ENCODE measurements around the gene NETO1. TPM values are rescaled to one million over a fixed set of nuclear protein-coding genes. Genes with fewer than 3 reads are reported as not detected.

NETO1 gene
- total and polyA plus RNA-seq, 2 donors (not counting 1 experiment from before 2014, with no cell fraction given), result 0.06 to 2.0 TPM

DNA sequence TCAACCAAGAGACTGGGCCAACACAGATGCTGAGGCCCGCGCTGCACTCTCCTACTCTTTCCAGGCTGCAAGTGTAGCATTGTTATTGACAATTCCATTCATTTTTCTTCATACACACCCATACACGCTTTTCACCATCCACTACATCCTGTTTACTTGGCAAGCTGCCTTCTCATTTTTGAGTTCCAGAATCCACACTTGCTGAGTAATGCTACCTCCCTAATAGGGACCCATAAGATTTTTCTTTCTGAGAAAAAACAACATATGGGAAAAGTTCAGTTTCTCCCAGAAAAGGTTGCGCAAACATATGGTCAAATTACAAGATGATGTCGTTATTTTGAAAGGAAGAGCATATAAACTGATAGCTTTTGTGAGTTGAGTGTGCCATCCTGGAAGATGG is 3.3 kb upstream of the NETO1 start:
- Histone ChIP-seq H3K79me2 (ENCODE audit: control insufficient read depth, insufficient read depth, low read length) (no peaks in the 10 kb centered on the region), H3K4me3 (replicated peaks in 1 of 4; ENCODE audit: control extremely low read depth in 1 of 4, insufficient read depth in 1 of 4, low read depth in 3 of 4, low read length in 4 of 4) (no peak overlapping the region), H3K27ac (ENCODE audit: insufficient read depth, low read length) (no peak overlapping the region), H3K4me1 (ENCODE audit: control insufficient read depth, extremely low read depth, insufficient read depth, low read length) (no peaks in the 10 kb centered on the region), H3K27me3 (ENCODE audit: control insufficient read depth, insufficient read depth, low read length) (no peaks in the 10 kb centered on the region), H3K9ac (ENCODE audit: insufficient read depth, low read length) (no peak overlapping the region), H3K4me2 (ENCODE audit: extremely low read depth, insufficient read depth, low read length) (no peak overlapping the region), H4K20me1 (ENCODE audit: control insufficient read depth, extremely low read depth, insufficient read depth, low read length) (no peaks in the 10 kb centered on the region), H3K36me3 (ENCODE audit: control insufficient read depth, insufficient read depth, low read length) (no peaks in the 10 kb centered on the region), H3K9me3 (ENCODE audit: control insufficient read depth, insufficient read depth, low read depth, low read length) (no peaks in the 10 kb centered on the region), H2AFZ (ENCODE audit: low read length) (no peak overlapping the region)
- no peak for TF ChIP-seq EZH2 (IDR thresholded peaks at IDR 0.05; ENCODE audit: low read length, missing control alignments)
- TF ChIP-seq, protein P1, sequence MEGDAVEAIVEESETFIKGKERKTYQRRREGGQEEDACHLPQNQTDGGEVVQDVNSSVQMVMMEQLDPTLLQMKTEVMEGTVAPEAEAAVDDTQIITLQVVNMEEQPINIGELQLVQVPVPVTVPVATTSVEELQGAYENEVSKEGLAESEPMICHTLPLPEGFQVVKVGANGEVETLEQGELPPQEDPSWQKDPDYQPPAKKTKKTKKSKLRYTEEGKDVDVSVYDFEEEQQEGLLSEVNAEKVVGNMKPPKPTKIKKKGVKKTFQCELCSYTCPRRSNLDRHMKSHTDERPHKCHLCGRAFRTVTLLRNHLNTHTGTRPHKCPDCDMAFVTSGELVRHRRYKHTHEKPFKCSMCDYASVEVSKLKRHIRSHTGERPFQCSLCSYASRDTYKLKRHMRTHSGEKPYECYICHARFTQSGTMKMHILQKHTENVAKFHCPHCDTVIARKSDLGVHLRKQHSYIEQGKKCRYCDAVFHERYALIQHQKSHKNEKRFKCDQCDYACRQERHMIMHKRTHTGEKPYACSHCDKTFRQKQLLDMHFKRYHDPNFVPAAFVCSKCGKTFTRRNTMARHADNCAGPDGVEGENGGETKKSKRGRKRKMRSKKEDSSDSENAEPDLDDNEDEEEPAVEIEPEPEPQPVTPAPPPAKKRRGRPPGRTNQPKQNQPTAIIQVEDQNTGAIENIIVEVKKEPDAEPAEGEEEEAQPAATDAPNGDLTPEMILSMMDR (conservative IDR thresholded peaks at IDR 0.05 in 1 of 2, IDR thresholded peaks at IDR 0.05 in 1 of 2; ENCODE audit: low read depth in 1 of 2, low read length in 2 of 2), result no peak
- DNase-seq (ENCODE audit: low read depth in 2 of 2), result peak; percentile 12 to 41

DNA sequence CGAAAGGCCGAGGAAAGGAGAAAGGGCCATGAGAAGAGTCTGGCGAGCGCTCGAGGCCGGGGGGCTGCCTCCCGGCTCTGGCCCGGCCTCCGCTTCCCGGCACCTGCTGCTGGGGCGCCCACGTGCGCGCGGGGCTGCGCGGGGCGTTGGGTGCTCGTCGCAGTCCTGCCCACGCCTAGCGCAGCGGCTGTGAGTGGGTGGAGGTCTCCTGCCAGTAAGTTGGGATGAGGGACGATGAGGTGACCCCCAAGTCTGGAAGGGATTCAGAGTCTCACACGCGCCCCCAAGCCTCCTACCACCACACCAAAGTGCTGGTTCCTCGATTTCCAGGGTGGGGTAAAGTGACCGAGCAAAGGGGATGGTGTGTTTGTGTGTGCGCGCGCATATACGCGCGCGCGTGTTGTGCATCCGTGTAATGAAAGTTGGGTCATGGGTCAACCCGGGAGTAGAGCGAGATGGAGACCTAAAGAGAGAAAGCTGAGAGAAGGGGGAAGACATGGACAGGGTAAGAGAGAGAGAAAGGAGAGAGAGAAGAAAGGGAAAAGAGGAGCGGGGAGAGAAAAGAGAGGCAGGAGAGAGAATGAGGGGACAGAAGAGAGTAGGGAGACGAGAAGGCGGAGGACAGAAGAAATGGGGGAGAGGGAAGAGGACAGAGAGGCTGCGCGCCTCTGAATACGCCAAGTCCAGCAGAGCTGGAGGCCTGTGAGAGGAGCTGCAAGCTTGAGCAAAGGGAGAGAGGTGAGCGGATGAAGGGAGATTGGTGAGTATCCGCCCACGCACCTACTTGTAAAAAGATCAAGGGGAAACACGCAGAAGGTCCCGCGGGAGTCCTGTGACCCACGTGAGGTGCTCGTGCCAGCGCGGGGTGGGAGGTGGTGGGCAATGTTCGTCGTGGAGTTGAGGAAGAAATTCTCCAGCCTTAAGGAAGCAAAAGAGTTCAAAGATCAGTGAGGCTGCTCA is 1.7 kb upstream of the NETO1 start:
- H3K27ac ChIP-seq (ENCODE audit: insufficient read depth, low read length), result no peak overlapping the region
- no peaks in the 10 kb centered on the region for H3K79me2 ChIP-seq (ENCODE audit: control insufficient read depth, insufficient read depth, low read length)
- H3K27me3 ChIP-seq (ENCODE audit: control insufficient read depth, insufficient read depth, low read length), result no peaks in the 10 kb centered on the region
- no peak overlapping the region for H2AFZ ChIP-seq (ENCODE audit: low read length)
- no peak for DNase-seq (ENCODE audit: low read depth in 2 of 2)
- H3K4me1 ChIP-seq (ENCODE audit: control insufficient read depth, extremely low read depth, insufficient read depth, low read length), result no peaks in the 10 kb centered on the region
- H4K20me1 ChIP-seq (ENCODE audit: control insufficient read depth, extremely low read depth, insufficient read depth, low read length), result no peaks in the 10 kb centered on the region
- H3K9me3 ChIP-seq (ENCODE audit: control insufficient read depth, insufficient read depth, low read depth, low read length), result no peaks in the 10 kb centered on the region
- no peak overlapping the region for H3K4me2 ChIP-seq (ENCODE audit: extremely low read depth, insufficient read depth, low read length)
- H3K36me3 ChIP-seq (ENCODE audit: control insufficient read depth, insufficient read depth, low read length), result no peaks in the 10 kb centered on the region
- no peak overlapping the region for H3K9ac ChIP-seq (ENCODE audit: insufficient read depth, low read length)
- no peak overlapping the region for H3K4me3 ChIP-seq (replicated peaks in 1 of 4; ENCODE audit: control extremely low read depth in 1 of 4, insufficient read depth in 1 of 4, low read depth in 3 of 4, low read length in 4 of 4)
- TF ChIP-seq EZH2 (IDR thresholded peaks at IDR 0.05; ENCODE audit: low read length, missing control alignments), result no peak
- TF ChIP-seq, protein P1 (conservative IDR thresholded peaks at IDR 0.05 in 1 of 2, IDR thresholded peaks at IDR 0.05 in 1 of 2; ENCODE audit: low read depth in 1 of 2, low read length in 2 of 2), result no peak

DNA sequence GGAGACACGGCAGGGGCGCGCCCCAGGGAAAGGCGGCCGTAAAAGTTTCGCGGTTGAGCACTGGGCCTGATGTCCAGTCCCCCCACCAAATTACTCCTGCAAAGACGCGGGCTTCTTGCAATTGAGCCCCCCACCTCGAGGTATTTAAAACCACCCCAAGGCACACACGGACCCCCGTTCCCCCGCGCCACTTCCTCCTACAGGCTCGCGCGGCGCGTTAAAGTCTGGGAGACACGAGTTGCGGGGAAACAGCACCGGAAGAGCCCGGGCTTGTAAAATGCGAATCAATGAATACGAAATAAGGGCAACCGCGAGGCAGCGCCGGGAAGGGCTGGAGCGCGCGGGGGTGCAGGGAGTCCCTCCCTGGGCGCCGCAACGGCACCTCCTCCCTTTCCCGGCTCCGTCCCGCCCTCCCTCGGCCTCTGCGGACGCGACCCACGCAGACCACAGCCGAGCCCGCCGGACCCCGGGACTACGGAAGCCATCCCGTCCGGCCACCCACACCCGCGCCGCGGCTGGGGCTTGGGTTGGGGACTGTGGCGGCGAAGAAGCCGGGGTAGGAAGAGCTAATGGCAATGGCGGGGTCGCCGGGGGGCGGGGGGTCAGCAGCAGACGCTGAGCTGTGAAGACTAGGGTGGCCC is 918 bp upstream of the NETO1 start:
- TF ChIP-seq, protein P1 (conservative IDR thresholded peaks at IDR 0.05 in 1 of 2, IDR thresholded peaks at IDR 0.05 in 1 of 2; ENCODE audit: low read depth in 1 of 2, low read length in 2 of 2), result no peak
- no peak for TF ChIP-seq EZH2 (IDR thresholded peaks at IDR 0.05; ENCODE audit: low read length, missing control alignments)
- Histone ChIP-seq H3K27me3 (ENCODE audit: control insufficient read depth, insufficient read depth, low read length) (no peaks in the 10 kb centered on the region), H3K4me1 (ENCODE audit: control insufficient read depth, extremely low read depth, insufficient read depth, low read length) (no peaks in the 10 kb centered on the region), H3K4me3 (replicated peaks in 1 of 4; ENCODE audit: control extremely low read depth in 1 of 4, insufficient read depth in 1 of 4, low read depth in 3 of 4, low read length in 4 of 4) (peak overlapping the region in 1 of 4 experiments; percentile 27), H3K36me3 (ENCODE audit: control insufficient read depth, insufficient read depth, low read length) (no peaks in the 10 kb centered on the region), H3K9me3 (ENCODE audit: control insufficient read depth, insufficient read depth, low read depth, low read length) (no peaks in the 10 kb centered on the region), H4K20me1 (ENCODE audit: control insufficient read depth, extremely low read depth, insufficient read depth, low read length) (no peaks in the 10 kb centered on the region), H3K4me2 (ENCODE audit: extremely low read depth, insufficient read depth, low read length) (no peak overlapping the region), H3K9ac (ENCODE audit: insufficient read depth, low read length) (no peak overlapping the region), H3K27ac (ENCODE audit: insufficient read depth, low read length) (no peak overlapping the region), H3K79me2 (ENCODE audit: control insufficient read depth, insufficient read depth, low read length) (no peaks in the 10 kb centered on the region), H2AFZ (ENCODE audit: low read length) (no peak overlapping the region)
- DNase-seq (ENCODE audit: low read depth in 2 of 2), result no peak
